ENCODE measurements around the gene MAP2K5.

MAP2K5 gene

DNA sequence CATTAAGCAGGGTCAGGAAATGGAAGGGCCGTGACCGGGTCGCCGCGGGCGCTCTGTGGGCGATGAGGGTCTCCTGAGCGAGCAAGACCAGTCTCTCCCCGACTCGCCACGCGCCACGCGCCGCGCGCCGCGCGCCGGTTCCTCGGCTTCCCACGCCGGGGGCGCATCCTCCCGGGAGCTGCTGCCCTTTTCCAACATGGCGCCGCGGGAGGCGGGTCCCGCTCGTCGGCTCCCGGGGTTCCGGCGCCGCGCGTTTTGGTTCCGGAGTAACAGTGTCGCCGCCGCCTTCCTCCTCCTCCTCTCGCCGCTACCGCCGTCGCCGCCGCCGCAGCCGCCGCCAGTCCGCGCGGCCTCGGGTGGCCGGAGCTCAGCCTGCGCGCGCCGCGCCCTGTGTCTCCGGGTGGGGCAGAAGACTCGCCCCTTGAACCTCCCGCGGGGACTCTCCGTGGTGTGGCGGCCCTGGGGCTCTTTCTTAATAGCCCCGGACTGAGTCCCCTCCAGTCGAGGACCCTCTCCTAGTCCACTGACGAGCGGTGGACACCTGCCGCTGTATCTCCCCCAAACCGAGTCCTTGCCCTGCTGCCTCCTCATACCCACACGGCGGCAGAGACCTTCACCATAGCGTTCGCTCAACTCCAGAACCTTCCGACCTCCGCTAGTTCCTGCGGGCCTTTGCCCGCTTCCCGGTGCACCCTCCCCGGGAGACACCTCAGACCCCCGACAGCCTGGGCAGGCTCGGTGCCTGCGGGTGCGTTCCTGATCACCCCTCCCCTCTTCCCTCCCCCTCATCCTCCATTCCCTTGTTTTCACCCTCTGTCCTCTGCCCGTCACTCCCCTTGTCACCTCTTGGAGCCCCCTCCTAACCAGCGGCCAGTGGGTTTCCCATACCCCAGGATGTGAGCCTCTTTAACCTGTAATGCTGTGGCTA lies at the start of gene MAP2K5:
Gene MAP2K5 (plus strand): TSS at position 284 of the 928 bp plus-strand sequence. CDS start 633 bp downstream, at position 917.
- peak; percentile 89 for DNase-seq

- no peak for DNase-seq
These were observed 46.9 kb upstream of the MAP2K5 start for GRCh38 chr15:67495585-67495984.

DNA sequence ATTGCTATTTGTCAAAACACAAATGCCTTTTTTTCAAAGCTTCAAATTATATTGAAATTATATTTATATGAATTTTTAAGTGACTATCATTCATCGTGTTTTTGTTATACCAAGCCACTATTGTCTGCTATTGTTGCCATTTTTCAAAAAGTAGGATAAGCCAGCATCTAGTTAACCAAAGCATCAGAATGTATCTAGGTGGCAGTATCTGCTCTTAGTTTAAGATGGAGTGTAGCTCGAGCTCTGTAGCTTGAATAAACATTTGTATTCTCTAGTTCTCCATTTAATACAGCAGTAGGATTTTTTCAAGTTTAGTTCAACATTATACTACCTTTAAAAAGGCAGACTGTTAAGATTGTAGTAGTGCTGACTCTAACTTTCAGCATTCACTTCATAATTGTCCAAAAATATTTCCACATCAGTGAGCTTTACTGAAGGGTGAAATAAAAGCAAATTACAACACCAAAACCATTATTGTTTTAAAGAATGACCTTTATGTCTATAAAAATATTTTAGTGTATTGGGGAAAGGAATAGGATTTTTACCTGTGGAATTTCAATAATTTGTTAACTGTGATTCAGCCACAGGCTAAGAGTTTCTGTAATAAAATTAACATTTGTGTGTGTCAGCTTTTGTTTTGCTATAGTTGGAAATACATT lies 41.2 kb upstream of the MAP2K5 start:
- peak; percentile 16 for DNase-seq

DNA sequence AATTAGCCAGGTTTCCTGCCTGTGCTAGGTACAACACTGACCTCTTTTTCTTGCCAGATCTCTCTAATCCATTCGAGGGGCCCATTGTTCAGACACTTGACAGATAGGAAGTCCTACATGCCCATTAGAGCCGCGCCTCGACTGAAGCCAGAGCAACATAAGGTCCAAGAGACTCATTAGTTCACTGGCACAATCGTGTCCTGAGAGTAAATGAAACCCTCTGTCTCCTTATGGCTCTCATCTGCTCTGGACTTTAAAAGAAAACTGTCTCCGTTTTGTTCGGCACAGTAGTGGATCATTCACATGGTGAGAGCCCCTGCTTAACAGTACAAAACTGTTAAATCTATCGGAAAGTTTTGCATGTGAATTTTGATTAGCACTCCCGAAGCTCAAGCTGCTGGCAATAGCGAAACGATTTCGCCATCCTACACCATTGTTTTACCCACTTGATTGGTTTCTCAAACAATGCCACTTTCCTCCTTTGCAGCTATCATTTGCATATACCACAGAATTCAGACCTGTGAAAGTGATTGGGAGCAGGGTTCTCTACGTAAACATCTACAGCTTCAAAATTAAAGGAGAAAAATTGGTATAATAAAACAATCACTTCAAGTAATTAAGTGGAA lies 40.6 kb upstream of the MAP2K5 start:
- DNase-seq, result peak; percentile 52

GRCh38 chr15:67504056-67504455 lies 38.4 kb upstream of the MAP2K5 start:
- no peak for DNase-seq

- DNase-seq, result no peak
These were observed 37.7 kb upstream of the MAP2K5 start for GRCh38 chr15:67504796-67505195.

- DNase-seq, result no peak
These were observed 36.6 kb upstream of the MAP2K5 start for GRCh38 chr15:67505675-67506572.

- DNase-seq, result no peak
These were observed 35.4 kb upstream of the MAP2K5 start for GRCh38 chr15:67506775-67507747.

GRCh38 chr15:67508407-67508806 lies 34.1 kb upstream of the MAP2K5 start:
- no peak for DNase-seq

DNA sequence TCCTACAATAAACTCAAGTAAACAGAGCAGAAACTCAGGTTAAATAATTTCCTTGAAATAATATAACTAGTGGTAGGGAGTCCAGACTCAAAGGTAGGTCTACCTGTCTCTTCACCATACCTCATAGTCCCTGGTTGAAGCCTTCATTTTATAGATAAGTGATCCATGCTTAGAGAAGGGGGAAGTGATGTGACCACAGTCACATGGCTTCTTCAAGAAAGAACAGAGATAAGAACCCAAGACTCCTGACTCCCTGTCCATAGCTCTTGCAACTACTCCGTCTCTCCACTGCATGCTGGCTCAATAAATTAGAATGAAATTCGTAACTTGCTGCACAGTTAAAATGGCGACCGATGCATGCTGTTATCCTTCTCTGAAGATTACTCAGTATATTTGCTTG lies 32.6 kb upstream of the MAP2K5 start:
- no peak for DNase-seq

DNA sequence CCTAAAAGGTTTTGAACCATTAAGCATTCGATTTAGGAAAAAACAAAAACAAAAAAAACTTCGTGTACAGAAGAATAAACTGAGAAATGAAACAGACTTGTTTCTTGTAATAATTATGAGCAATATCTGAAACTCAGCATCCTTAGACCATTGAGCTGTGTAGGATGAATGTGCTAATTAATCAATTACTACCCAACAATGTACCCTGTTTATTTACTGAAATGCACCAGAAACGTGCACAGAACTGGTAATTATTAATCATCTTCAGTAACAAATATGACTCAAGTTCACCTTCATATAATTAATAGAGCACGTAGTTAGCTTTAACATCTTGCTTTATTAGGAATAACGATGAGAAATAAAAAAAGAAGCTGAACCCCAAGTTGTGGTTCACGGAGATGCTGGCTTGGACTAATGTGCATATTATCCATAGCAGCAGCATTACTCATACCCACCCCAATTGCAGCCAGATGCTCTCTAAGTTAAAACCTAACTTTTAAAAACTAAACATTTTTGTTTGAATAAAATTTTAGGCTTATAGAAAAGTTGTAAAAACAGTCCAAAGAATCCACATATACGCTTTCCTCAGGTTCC lies 31.8 kb upstream of the MAP2K5 start:
- DNase-seq, result no peak

DNA sequence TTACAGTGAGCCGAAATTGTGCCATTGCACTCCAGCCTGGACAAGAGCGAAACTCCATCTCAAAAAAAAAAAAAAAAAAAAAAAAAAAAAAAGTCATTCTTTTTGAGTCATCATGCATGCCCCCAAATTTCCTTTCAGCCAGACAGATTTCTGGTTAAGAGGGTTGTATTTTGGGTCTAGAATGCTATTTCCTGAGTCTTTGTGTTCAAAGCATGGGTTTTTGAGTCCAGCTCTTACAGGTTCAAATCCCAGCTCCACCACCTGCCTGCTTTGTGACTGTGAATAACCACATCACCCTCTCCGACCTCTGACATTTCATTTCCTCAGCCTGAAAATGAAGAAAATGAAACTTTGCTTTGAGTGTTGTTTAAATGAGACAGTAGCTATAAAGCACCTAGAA lies 30.9 kb upstream of the MAP2K5 start:
- no peak for DNase-seq

DNA sequence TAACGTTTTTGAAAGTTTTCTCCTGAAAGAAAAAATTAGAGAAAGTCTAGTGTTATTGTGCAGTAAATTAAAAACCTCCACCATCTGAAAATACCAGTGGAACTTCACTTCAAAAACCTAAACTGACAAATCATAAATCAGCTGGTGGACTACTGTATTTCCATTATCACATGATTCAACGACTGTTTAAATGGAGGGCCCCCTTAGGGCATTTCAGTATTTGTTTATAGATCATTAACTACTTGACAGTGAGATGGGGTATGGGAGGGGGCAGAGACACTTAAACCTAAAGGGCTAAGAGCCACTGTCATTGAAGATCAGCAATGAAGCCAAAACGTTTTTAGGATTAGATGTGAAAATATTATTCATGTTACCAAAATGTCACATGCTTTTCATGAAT lies 30.4 kb upstream of the MAP2K5 start:
- no peak for DNase-seq

DNA sequence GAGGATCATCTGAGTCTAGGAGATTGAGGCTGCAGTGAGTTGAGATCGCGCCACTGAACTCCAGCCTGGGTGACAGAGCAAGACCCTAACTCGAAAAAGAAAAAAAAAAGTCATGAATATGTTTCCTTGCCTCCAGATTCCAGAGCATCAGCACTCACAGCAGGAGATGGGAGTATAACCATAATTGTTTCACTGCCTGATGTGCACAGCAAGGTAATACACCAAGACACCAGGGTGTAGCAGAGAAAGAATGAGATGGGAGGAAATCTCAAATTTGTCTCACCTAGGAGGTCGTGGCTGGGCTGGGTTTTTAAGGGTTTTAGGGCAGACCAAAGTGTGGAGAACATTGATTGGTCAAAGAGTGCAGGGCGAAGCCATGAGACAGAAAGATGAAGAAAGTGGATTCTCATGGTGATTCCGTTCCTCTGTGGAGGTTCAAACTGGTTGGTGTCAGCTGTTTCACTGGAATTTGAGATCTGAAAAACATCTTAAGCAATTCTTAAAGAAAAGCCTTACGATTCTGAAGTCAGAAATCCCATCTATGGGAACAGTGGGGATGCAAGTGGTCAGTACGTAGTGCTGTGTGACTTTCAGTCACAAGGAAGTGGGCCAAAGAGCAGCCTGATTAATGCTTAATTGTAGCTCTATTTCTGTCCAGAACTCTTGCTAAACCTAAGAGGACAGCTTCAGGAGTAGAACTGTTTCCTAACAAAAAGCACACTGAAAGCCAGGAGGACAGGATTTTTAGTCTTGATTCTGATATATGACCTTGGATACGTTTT lies 29.4 kb upstream of the MAP2K5 start:
- no peak for DNase-seq

DNA sequence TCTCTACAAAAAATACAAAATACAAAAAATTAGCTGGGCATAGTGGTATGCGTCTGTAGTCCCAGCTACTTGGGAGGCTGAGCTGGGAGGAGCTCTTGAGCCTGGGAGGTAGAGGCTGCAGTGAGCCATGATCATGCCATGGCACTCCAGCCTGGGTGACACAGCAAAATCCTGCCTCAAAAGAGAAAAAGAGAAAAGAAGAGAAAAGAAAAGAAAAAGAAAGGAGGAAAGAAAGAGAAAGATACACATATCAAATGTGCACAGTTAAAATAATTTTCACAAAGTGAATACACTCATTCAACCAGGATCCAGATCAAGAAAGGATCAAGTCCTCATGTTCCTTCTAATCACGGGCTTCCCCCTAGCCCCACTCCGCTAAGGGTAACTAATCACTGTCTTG lies 27.4 kb upstream of the MAP2K5 start:
- DNase-seq, result no peak

- no peak for DNase-seq
These were observed 26.9 kb upstream of the MAP2K5 start for GRCh38 chr15:67515557-67515956.

DNA sequence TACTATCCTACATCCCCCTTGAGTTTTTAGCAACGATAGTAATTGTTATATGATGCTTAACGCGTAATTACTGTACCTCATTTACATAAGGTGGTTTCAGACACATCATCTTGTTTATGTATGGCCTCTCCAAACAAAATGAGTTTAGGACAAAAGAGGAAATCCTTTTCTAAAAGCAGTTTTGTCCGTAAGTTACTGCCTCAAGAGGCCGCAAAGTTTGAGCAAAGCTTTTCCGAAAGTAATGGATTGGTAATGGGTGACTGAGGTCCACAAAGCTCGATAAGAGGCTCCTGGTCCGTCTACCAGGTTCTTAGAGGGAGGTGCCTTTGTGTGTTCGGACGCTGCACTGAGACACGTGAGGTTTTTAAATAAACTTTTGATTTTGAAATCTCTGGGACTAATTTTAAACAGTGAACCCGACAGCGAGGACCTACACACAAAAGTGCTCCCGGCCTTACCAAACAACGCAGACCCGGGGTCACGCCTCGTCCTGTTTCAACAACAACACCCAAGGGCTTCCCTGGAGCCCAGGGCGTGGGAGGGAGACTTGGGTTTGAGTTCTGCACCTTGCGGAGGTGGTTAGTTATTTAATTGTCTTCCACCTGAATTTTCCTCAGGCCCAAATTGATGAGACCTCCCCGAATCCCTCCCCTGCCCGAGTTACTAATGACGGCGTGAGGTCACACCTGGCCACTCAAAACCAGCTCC lies 22.0 kb upstream of the MAP2K5 start:
- no peak for DNase-seq

DNA sequence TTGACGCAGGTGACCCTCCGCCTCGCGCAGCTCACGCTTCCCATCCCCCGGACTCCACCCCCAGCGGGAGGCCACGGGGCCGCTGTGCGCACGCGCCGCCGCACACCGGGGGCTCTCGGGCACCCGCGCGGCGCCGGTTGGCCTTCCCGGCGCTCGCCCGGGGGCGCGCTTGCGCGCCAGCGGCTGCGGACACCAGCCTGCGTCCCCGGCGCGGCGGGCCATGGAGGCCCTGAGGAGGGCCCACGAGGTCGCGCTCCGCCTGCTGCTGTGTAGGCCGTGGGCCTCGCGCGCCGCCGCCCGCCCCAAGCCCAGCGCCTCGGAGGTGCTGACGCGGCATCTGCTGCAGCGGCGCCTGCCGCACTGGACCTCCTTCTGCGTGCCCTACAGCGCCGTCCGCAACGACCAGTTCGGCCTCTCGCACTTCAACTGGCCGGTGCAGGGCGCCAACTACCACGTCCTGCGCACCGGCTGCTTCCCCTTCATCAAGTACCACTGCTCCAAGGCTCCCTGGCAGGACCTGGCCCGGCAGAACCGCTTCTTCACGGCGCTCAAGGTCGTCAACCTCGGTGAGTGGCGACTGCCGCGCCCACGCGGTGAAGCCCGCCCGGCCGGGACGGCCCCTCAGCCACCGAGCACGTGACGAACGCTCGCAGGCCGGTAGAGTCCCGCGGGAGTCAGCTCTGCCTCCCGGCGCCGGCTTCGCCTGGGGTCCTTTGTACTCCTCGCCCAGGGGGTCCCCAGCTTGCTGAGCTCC lies 21.3 kb upstream of the MAP2K5 start, which contains the start of gene C15orf61:
Gene C15orf61 (plus strand): TSS at position 103 of the 754 bp plus-strand sequence. CDS start 118 bp downstream, at position 221.
- DNase-seq, result peak; percentile 90

Measured in NCI-H82 (cell line).